ENCODE data around the gene GUCY1B1. TPM values are rescaled to one million over a fixed set of nuclear protein-coding genes. Genes with fewer than 3 reads are reported as not detected.

GUCY1B1 gene
- polyA plus RNA-seq, 1 experiment: 2.2 TPM

DNA sequence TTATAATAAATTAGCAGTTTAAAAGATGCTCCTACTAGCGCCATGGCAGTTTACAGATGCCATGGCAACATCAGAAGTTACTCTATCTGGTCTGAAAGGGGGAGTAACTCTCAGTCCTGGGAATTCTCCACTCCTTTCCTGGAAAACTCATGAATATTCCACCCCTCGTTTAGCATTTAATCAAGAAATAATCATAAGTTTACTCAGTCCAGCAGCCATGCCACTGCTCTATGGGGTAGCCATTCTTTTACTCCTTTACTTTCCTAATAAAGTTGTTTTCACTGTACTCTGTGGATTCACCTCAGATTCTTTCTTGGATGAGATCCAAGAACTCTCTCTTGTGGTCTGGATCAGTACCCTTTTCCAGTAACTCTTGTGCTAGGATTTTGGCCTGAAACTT is 52.3 kb downstream of the GUCY1B1 start:
- no peak for DNase-seq (ENCODE audit: low read depth)
- ChIA-PET CTCF (interaction anchor here (1.2 to 3.8 kb wide), 4 partner anchors 10 to 142 kb away, joined by 3 to 47 read pairs (median 5); partner anchors contain the start of gene CTSO), POLR2A (no interaction called here)
- Histone ChIP-seq H3K36me3 (ENCODE audit: control insufficient read depth, insufficient read depth, low read length) (no peaks in the 10 kb centered on the region), H3K4me3 (ENCODE audit: low read depth, low read length) (no peak overlapping the region), H3K27me3 (ENCODE audit: control insufficient read depth, insufficient read depth, low read length) (no peaks in the 10 kb centered on the region)
- TF ChIP-seq, protein P1, sequence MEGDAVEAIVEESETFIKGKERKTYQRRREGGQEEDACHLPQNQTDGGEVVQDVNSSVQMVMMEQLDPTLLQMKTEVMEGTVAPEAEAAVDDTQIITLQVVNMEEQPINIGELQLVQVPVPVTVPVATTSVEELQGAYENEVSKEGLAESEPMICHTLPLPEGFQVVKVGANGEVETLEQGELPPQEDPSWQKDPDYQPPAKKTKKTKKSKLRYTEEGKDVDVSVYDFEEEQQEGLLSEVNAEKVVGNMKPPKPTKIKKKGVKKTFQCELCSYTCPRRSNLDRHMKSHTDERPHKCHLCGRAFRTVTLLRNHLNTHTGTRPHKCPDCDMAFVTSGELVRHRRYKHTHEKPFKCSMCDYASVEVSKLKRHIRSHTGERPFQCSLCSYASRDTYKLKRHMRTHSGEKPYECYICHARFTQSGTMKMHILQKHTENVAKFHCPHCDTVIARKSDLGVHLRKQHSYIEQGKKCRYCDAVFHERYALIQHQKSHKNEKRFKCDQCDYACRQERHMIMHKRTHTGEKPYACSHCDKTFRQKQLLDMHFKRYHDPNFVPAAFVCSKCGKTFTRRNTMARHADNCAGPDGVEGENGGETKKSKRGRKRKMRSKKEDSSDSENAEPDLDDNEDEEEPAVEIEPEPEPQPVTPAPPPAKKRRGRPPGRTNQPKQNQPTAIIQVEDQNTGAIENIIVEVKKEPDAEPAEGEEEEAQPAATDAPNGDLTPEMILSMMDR (IDR thresholded peaks at IDR 0.05; ENCODE audit: insufficient read depth, low read depth, low read length): no peak

DNA sequence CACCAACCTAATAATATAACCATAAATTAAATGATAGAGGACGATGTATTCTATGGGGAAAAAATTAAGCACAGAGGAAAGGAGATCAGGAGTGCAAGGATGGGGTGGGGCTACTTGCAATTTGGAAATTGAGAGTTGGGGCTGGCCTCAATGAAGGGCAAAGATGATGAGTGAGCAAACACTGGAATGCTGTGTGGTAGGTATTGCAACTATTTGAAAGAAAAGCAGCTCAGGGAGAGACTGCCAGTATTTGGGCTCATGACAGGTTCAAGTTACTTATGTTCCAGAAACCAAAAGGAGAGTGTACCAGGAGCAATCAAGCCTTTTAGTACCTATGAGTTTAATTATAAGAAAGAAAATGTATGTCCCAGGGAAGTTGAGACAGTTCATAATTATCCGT is 59.8 kb downstream of the GUCY1B1 start:
- ChIA-PET POLR2A (no interaction called here), CTCF (no interaction called here)
- Histone ChIP-seq H3K27me3 (ENCODE audit: control insufficient read depth, insufficient read depth, low read length) (no peaks in the 10 kb centered on the region), H3K36me3 (ENCODE audit: control insufficient read depth, insufficient read depth, low read length) (no peaks in the 10 kb centered on the region), H3K4me3 (ENCODE audit: low read depth, low read length) (no peak overlapping the region)
- TF ChIP-seq, protein P1 (IDR thresholded peaks at IDR 0.05; ENCODE audit: insufficient read depth, low read depth, low read length): no peak
- no peak for DNase-seq (ENCODE audit: low read depth)

DNA sequence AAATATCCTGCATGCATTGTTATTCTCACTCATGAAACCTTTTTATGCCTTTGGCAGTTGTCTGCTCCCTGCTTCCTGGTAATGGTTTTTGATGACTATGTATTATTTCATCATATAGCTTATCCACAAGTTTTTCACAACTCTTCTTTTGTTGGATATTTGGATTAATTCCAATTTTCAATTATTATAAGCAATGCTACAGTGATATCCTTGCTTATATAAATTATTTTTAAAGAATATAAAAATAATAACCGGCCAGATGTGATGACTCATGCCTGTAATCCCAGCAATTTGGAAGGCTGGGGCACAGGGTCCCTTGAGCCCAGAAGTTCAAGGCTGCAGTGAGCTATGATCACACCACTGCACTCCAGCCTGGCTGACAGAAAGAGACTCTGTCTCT is 60.2 kb downstream of the GUCY1B1 start:
- ChIA-PET POLR2A (no interaction called here), CTCF (no interaction called here)
- TF ChIP-seq, protein P1 (IDR thresholded peaks at IDR 0.05; ENCODE audit: insufficient read depth, low read depth, low read length): no peak
- no peaks in the 10 kb centered on the region for H3K27me3 ChIP-seq (ENCODE audit: control insufficient read depth, insufficient read depth, low read length)
- no peaks in the 10 kb centered on the region for H3K36me3 ChIP-seq (ENCODE audit: control insufficient read depth, insufficient read depth, low read length)
- no peak for DNase-seq (ENCODE audit: low read depth)
- H3K4me3 ChIP-seq (ENCODE audit: low read depth, low read length): no peak overlapping the region

DNA sequence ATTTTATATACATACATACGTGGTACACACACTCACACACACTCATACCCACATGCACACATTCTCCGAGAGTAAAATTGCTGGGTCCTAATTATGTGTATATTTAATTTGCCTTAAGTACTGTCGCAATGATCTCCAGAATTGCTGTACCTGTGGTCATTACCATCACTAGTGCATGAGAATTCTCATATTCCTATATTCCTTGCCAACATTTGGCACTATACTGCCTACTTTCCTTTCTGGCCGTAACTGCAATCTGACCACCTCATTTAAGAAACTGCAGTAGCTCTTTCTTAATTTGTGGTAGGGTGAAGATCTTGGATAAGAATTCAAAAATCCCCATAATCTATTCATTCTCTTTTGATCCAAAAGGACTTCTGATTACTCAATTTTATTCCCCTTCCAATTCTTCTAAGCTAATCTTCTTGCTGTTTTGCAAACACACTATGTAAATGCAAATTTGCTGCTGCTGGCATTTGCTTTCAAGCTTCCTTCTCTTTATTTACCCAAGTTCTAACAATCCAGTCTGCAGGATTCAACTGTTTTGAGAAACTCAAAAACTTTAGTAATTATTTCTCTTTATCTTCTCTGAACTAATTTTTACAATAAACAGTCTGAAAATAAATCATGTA is 62.2 kb downstream of the GUCY1B1 start:
- Histone ChIP-seq H3K4me3 (ENCODE audit: low read depth, low read length) (no peak overlapping the region), H3K36me3 (ENCODE audit: control insufficient read depth, insufficient read depth, low read length) (no peaks in the 10 kb centered on the region), H3K27me3 (ENCODE audit: control insufficient read depth, insufficient read depth, low read length) (no peaks in the 10 kb centered on the region)
- CTCF ChIA-PET: interaction anchor here (1.7 kb wide), 1 partner anchor 10 kb away, joined by 5 read pairs; no protein-coding TSS in a partner anchor
- no peak for DNase-seq (ENCODE audit: low read depth)
- TF ChIP-seq, protein P1 (IDR thresholded peaks at IDR 0.05; ENCODE audit: insufficient read depth, low read depth, low read length): no peak
- POLR2A ChIA-PET: no interaction called here

DNA sequence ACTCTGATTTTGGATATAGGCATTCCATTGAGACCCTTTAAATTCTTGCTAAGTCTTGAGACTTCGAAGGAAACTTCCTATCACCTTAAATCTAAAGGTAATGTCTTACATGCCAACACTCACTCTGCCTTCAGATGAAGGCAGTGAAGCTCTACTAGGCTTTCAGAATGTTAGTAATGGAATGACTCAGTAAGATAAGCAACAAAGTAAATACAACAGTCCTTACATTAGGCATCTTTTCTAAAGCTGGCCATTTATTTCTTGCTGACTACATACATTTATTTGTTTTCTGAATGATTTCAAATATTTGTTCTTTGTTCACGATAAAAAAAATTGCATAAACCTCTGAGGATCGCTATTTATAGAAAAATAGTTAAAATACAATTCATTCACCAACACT is 63.8 kb downstream of the GUCY1B1 start:
- TF ChIP-seq, protein P1 (IDR thresholded peaks at IDR 0.05; ENCODE audit: insufficient read depth, low read depth, low read length): no peak
- POLR2A ChIA-PET: no interaction called here
- CTCF ChIA-PET: no interaction called here
- Histone ChIP-seq H3K36me3 (ENCODE audit: control insufficient read depth, insufficient read depth, low read length) (no peaks in the 10 kb centered on the region), H3K27me3 (ENCODE audit: control insufficient read depth, insufficient read depth, low read length) (no peaks in the 10 kb centered on the region), H3K4me3 (ENCODE audit: low read depth, low read length) (no peak overlapping the region)
- DNase-seq (ENCODE audit: low read depth): no peak
